A673 (cell line): Measurements from ENCODE around the gene ZDHHC7. TPM values are rescaled to one million over a fixed set of nuclear protein-coding genes. Genes with fewer than 3 reads are reported as not detected.

ENCODE experiments used
- BruUV-seq: library from RNA; stranded (reverse); fragments of 400-500 nt; replicated peaks from 2 replicates; lab custom pipeline; 2021; lab: Mats Ljungman, UMichigan
- CTCF ChIA-PET: fragments of 300-600 bp; sonication (Branson Sonifier 250); formaldehyde crosslinking; loops from one replicate; lab custom pipeline; 2022; ENCODE audit warnings: antibody characterized with exemption; lab: Charles Lee
- POLR2A ChIA-PET: fragments of 300-600 bp; sonication (Branson Sonifier 250); formaldehyde crosslinking; loops from one replicate; lab custom pipeline; 2022; ENCODE audit warnings: antibody characterized with exemption; ENCODE audit not compliant: low non-redundant PET; lab: Charles Lee
- DNase-seq: peaks from one replicate; pipeline ENCODE4 v3.0.0-alpha.2; 2015; ENCODE audit warnings: low spot score
- H3K27ac ChIP-seq: fragments of 200-600 bp; sonication (generic); 2 replicates; pipeline ENCODE4 v1.5.1; 2016; ENCODE audit warnings: mixed run types, low read depth, mild to moderate bottlenecking, mixed read lengths, antibody characterized with exemption, low read length; ENCODE audit not compliant: poor library complexity, severe bottlenecking
- H3K27me3 ChIP-seq: fragments of 200-600 bp; sonication (generic); replicated peaks from 2 replicates; pipeline ENCODE4 v1.6.1; 2017; ENCODE audit warnings: mixed run types, low read depth, mild to moderate bottlenecking, mixed read lengths, antibody characterized with exemption, low read length; ENCODE audit not compliant: insufficient read depth, poor library complexity
- H3K36me3 ChIP-seq: fragments of 200-600 bp; sonication (generic); 2 replicates; pipeline ENCODE4 v1.6.1; 2016; ENCODE audit warnings: mixed run types, mild to moderate bottlenecking, mixed read lengths, antibody characterized with exemption, low read length; ENCODE audit not compliant: insufficient read depth, poor library complexity, severe bottlenecking
- H3K4me1 ChIP-seq: fragments of 200-600 bp; sonication (generic); 2 replicates; pipeline ENCODE4 v1.6.1; 2017; ENCODE audit warnings: mixed run types, mild to moderate bottlenecking, mixed read lengths, antibody characterized with exemption, low read length; ENCODE audit not compliant: insufficient read depth, poor library complexity, severe bottlenecking
- H3K4me3 ChIP-seq: fragments of 200-600 bp; sonication (generic); 2 replicates; pipeline ENCODE4 v1.5.1; 2016; ENCODE audit warnings: low read depth, mixed run types, mild to moderate bottlenecking, mixed read lengths, low read length; ENCODE audit not compliant: poor library complexity, severe bottlenecking
- H3K9me3 ChIP-seq: fragments of 200-600 bp; sonication (generic); 2 replicates; pipeline ENCODE4 v1.6.1; 2016; ENCODE audit warnings: mixed run types, low read depth, mild to moderate bottlenecking, mixed read lengths, antibody characterized with exemption, low read length; ENCODE audit not compliant: poor library complexity, severe bottlenecking
- EZH2 ChIP-seq: fragments of 200-600 bp; sonication (generic); IDR thresholded peaks from 2 replicates; pipeline ENCODE4 v1.6.1; 2017; ENCODE audit warnings: borderline replicate concordance, low read depth, mild to moderate bottlenecking, mixed read lengths, antibody characterized with exemption, low read length; ENCODE audit not compliant: poor library complexity, severe bottlenecking
- intact Hi-C: fragments of 100-400 bp; cut with micrococcal nuclease; formaldehyde crosslinking; loops from one replicate; pipeline ENCODE4 v1.10.0; 2022; ENCODE audit not compliant: unreplicated experiment
- total RNA-seq: library from RNA; stranded (reverse); gene quantifications from 2 replicates; pipeline ENCODE4 v1.2.3, GENCODE V29; 2021
- TF ChIP-seq, protein P1 (sequence below): fragments of 300-800, 200-600 bp; sonication (generic); conservative IDR thresholded peaks from 2 replicates; pipeline ENCODE4 v1.5.1; 2017; ENCODE audit warnings: low read depth, mild to moderate bottlenecking, antibody characterized with exemption, low read length, moderate library complexity, mixed read lengths

The ZDHHC7 gene
- total RNA-seq, 1 experiment from 2014 or later = 43.5 TPM

DNA sequence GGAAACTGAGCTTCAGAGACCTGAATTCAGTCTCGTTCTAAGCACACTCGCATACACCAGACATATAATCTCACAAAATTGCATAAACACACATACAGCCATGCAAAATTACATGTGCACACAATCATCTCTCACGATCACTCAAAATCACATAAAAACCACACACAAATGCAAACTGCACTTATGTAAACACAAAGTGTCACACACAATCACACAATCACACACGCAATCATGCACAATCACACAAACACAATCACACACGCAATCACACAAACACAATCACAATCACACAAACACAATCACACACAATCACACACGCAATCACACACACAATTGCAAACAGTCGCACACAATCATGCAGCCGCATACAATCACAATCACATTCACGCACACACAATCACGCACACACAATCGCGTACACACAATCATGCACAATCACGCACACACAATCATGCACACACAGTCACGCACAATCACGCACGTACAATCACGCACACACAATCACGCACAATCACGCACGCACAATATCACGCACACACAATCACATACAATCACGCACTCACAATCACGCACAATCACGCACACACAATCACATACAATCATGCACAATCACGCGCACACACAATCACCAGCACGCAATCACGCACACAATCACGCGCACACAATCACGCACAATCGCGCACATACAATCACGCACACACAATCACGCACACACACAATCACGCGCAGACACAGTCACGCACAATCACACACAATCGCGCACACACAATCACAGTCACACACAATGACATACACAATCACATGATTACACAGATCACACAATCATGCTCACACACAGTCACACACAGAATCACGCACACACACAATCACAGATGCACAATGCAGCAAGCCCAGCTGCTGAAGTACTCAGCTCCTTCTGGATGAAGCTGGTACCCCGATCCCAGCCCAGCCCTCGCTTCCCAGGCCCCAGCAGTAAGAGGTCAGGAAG lies 45.6 kb downstream of the ZDHHC7 start:
- CTCF ChIA-PET = no interaction called here
- H3K27ac ChIP-seq = no peak overlapping the region
- intact Hi-C loops = no loop called here
- no peaks in the 10 kb centered on the region for H3K36me3 ChIP-seq
- POLR2A ChIA-PET = no interaction called here
- no peak overlapping the region for H3K4me3 ChIP-seq
- no peak for DNase-seq
- BruUV-seq = no TSS peak
- no peaks in the 10 kb centered on the region for H3K4me1 ChIP-seq
- TF ChIP-seq, protein P1, sequence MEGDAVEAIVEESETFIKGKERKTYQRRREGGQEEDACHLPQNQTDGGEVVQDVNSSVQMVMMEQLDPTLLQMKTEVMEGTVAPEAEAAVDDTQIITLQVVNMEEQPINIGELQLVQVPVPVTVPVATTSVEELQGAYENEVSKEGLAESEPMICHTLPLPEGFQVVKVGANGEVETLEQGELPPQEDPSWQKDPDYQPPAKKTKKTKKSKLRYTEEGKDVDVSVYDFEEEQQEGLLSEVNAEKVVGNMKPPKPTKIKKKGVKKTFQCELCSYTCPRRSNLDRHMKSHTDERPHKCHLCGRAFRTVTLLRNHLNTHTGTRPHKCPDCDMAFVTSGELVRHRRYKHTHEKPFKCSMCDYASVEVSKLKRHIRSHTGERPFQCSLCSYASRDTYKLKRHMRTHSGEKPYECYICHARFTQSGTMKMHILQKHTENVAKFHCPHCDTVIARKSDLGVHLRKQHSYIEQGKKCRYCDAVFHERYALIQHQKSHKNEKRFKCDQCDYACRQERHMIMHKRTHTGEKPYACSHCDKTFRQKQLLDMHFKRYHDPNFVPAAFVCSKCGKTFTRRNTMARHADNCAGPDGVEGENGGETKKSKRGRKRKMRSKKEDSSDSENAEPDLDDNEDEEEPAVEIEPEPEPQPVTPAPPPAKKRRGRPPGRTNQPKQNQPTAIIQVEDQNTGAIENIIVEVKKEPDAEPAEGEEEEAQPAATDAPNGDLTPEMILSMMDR = no peak
- TF ChIP-seq EZH2 = no peak
- no peaks in the 10 kb centered on the region for H3K9me3 ChIP-seq
- H3K27me3 ChIP-seq = no peaks in the 10 kb centered on the region

GRCh38 chr16:84964386-84965128 lies 46.8 kb downstream of the ZDHHC7 start:
- Histone ChIP-seq H3K9me3 (no peaks in the 10 kb centered on the region), H3K4me1 (no peaks in the 10 kb centered on the region), H3K36me3 (no peaks in the 10 kb centered on the region), H3K27ac (no peak overlapping the region), H3K4me3 (no peak overlapping the region), H3K27me3 (no peaks in the 10 kb centered on the region)
- ChIA-PET POLR2A (no interaction called here), CTCF (interaction anchor here (0.9 kb wide), 1 partner anchor 11 kb away, joined by 3 read pairs; no protein-coding TSS in a partner anchor)
- no peak for TF ChIP-seq EZH2
- TF ChIP-seq, protein P1 = no peak
- BruUV-seq = no TSS peak
- DNase-seq = no peak
- intact Hi-C loops = no loop called here

GRCh38 chr16:84963066-84963465 lies 48.3 kb downstream of the ZDHHC7 start:
- no TSS peak for BruUV-seq
- POLR2A ChIA-PET = no interaction called here

More at GRCh38 chr16:84963066-84963465, 48.3 kb downstream of the ZDHHC7 start:
- TF ChIP-seq, protein P1 = no peak
- TF ChIP-seq EZH2 = no peak
- H3K9me3 ChIP-seq = no peaks in the 10 kb centered on the region
- DNase-seq = no peak
- no peaks in the 10 kb centered on the region for H3K27me3 ChIP-seq
- H3K27ac ChIP-seq = no peak overlapping the region
- CTCF ChIA-PET = interaction anchor here (2.2 kb wide), 1 partner anchor 10 kb away, joined by 6 read pairs; no protein-coding TSS in a partner anchor
- no peaks in the 10 kb centered on the region for H3K36me3 ChIP-seq
- H3K4me1 ChIP-seq = no peaks in the 10 kb centered on the region
- intact Hi-C loops = no loop called here
- H3K4me3 ChIP-seq = no peak overlapping the region
